Esophagus muscularis mucosa (tissue), 4 donors: Measurements from ENCODE around the gene POLN.
"Not testable (repeated sequence)": the region's sequence is repeated elsewhere in the genome, so short reads cannot be mapped to it uniquely, and the experiment has no call there.

Experiments
- EP300 ChIP-seq: sonication (generic); formaldehyde crosslinking; IDR thresholded peaks from one replicate; pipeline ENCODE4 v1.6.1; 2017; ENCODE audit warnings: antibody characterized with exemption
- POLR2A ChIP-seq: fragments of 450-650 bp; IDR thresholded peaks from one replicate; pipeline ENCODE4 v1.6.1; 2017; ENCODE audit warnings: antibody characterized with exemption, moderate library complexity, mild to moderate bottlenecking, low read depth
- TF ChIP-seq, protein P1 (sequence below), 3 experiments: fragments of 200-600 bp in 2 of 3; fragments of 450-650 bp in 1 of 3; sonication (generic) in 2 of 3; IDR thresholded peaks; one replicate each; pipeline ENCODE4 v1.5.1; 2017 to 2019; ENCODE audit warnings: antibody characterized with exemption in 3 of 3, mild to moderate bottlenecking in 2 of 3, moderate library complexity in 1 of 3

DNA sequence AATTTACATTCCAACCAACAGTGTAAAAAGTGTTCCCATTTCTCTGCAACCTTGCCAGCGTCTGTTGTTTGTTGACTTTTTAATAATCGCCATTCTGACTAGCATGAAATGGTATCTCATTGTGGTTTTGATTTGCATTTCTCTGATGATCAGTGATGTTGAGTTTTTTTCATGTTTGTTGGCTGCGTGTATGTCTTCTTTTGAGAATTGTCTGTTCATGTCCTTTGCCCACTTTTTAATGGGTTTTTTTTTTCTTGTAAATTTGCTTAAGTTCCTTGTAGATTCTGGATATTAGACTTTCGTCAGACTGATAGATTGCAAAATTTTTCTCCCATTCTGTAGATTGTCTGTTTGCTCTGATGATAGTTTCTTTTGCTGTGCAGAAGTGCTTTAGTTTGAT lies 214.8 kb downstream of the POLN start:
- TF ChIP-seq, protein P1, sequence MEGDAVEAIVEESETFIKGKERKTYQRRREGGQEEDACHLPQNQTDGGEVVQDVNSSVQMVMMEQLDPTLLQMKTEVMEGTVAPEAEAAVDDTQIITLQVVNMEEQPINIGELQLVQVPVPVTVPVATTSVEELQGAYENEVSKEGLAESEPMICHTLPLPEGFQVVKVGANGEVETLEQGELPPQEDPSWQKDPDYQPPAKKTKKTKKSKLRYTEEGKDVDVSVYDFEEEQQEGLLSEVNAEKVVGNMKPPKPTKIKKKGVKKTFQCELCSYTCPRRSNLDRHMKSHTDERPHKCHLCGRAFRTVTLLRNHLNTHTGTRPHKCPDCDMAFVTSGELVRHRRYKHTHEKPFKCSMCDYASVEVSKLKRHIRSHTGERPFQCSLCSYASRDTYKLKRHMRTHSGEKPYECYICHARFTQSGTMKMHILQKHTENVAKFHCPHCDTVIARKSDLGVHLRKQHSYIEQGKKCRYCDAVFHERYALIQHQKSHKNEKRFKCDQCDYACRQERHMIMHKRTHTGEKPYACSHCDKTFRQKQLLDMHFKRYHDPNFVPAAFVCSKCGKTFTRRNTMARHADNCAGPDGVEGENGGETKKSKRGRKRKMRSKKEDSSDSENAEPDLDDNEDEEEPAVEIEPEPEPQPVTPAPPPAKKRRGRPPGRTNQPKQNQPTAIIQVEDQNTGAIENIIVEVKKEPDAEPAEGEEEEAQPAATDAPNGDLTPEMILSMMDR (IDR thresholded peaks at IDR 0.05), result not testable (repeated sequence)
- TF ChIP-seq EP300, POLR2A: not testable (repeated sequence)
